Prostate gland (tissue), 2 donors: ENCODE results near the gene ITSN1. TPM values are rescaled to one million over a fixed set of nuclear protein-coding genes. Genes with fewer than 3 reads are reported as not detected.

Experiments used
- DNase-seq: peaks from one replicate; pipeline ENCODE4 v3.0.0-alpha.2; 2019; ENCODE audit warnings: low spot score
- H3K27ac ChIP-seq, 2 donors: fragments of 200-600 bp; sonication (generic); 2 replicates each; pipeline ENCODE4 v1.5.1; 2017 to 2019
- H3K27me3 ChIP-seq: fragments of 200-600 bp; sonication (generic); replicated peaks from 2 replicates; pipeline ENCODE4 v1.5.1; 2019; ENCODE audit not compliant: insufficient read depth
- H3K36me3 ChIP-seq, 2 donors: fragments of 200-600 bp; sonication (generic); 1 replicate in 1 of 2; 2 replicates in 1 of 2; pipeline versions ENCODE4 v1.5.1 to v1.8.1; 2017 to 2019
- H3K4me1 ChIP-seq: fragments of 200-600 bp; sonication (generic); replicated peaks from 2 replicates; pipeline ENCODE4 v1.5.1; 2019
- H3K4me3 ChIP-seq, 2 donors: fragments of 200-600 bp; sonication (generic); 2 replicates each; pipeline ENCODE4 v1.5.1; 2017 to 2019
- H3K9me3 ChIP-seq: fragments of 200-600 bp; sonication (generic); 2 replicates; pipeline ENCODE4 v1.5.1; 2017
- POLR2A ChIP-seq: fragments of 450-650 bp; IDR thresholded peaks from one replicate; pipeline ENCODE4 v1.6.1; 2016; ENCODE audit warnings: antibody characterized with exemption, mild to moderate bottlenecking
- POLR2AphosphoS5 ChIP-seq: sonication (generic); formaldehyde crosslinking; IDR thresholded peaks from one replicate; pipeline ENCODE4 v1.6.1; 2017; ENCODE audit warnings: antibody characterized with exemption
- WGBS: methylation state at CpG from one replicate; pipeline ENCODE4 v1.1.5; 2018; 5-methylcytosine and 5-hydroxymethylcytosine counted together
- intact Hi-C: fragments of 100-400 bp; cut with DNase I; formaldehyde crosslinking; loops from one replicate; pipeline ENCODE4 v1.14.2; 2022
- total RNA-seq, 2 donors: library from RNA; depleted of rRNA; stranded (reverse); fragments of >200 nt; gene quantifications; one replicate each; pipeline ENCODE4 v1.1.0, GENCODE V29; 2016
- TF ChIP-seq, protein P1 (sequence below), 4 experiments: fragments of 200-600 bp in 2 of 4; fragments of 450-650 bp in 2 of 4; sonication (generic) in 2 of 4; IDR thresholded peaks; 1 replicate in 3 of 4; 2 replicates in 1 of 4; pipeline ENCODE4 v1.5.1; 2016 to 2019; ENCODE audit warnings: antibody characterized with exemption in 4 of 4, mild to moderate bottlenecking in 2 of 4, moderate library complexity in 2 of 4

Gene ITSN1
- total RNA-seq, 2 donors from 2014 or later: 14.8 to 44.9 TPM

DNA sequence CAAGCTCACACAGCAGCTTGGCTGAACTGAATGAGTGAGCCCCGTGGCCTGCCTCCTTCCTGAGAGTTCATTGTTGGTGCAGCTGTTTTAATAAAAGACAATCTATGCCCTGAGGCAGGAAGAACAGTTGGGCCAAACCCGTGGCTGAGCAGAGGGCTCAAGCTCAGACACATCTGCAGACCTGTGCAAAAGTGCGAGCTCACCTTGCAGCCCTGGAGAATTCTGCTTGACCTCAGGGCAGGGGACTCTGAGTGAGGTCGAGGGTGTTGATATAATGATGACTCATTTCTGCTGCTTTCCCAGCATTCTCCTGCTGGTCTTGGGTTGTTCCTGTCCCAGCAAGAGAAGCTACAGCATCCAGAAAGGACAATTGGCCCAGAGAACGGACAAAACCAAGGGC is 212.3 kb downstream of the ITSN1 start:
- intact Hi-C loops: no loop called here
- no peak for DNase-seq
- Histone ChIP-seq H3K27me3 (no peaks in the 10 kb centered on the region), H3K9me3 (no peaks in the 10 kb centered on the region), H3K27ac (no peak overlapping the region), H3K4me3 (no peak overlapping the region), H3K36me3 (no peaks in the 10 kb centered on the region), H3K4me1 (no peaks in the 10 kb centered on the region)
- no peak for TF ChIP-seq POLR2AphosphoS5
- TF ChIP-seq POLR2A: no peak
- TF ChIP-seq, protein P1, sequence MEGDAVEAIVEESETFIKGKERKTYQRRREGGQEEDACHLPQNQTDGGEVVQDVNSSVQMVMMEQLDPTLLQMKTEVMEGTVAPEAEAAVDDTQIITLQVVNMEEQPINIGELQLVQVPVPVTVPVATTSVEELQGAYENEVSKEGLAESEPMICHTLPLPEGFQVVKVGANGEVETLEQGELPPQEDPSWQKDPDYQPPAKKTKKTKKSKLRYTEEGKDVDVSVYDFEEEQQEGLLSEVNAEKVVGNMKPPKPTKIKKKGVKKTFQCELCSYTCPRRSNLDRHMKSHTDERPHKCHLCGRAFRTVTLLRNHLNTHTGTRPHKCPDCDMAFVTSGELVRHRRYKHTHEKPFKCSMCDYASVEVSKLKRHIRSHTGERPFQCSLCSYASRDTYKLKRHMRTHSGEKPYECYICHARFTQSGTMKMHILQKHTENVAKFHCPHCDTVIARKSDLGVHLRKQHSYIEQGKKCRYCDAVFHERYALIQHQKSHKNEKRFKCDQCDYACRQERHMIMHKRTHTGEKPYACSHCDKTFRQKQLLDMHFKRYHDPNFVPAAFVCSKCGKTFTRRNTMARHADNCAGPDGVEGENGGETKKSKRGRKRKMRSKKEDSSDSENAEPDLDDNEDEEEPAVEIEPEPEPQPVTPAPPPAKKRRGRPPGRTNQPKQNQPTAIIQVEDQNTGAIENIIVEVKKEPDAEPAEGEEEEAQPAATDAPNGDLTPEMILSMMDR (IDR thresholded peaks at IDR 0.05): no peak
- 41% methylated on average over 5 of the region's 5 CpGs for WGBS

DNA sequence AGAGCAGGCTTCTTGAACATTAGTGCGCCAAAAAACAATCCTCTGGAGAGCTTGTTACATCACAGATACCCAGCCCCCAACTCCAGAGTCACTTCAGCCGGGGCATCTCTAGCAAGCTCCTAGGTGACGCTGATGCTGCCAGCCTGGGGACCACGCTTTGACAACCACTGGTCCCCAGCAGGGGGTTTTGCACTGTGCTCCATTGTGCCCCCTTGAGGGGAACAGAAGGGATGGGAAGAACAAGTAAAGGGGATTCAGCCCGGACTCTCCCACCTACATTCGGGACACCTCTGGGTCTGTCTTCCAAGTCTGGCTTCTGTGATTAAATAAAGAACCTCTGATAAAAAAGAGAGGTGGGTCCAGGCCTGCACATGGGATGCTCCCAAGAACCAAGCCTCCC is 212.9 kb downstream of the ITSN1 start:
- no peaks in the 10 kb centered on the region for H3K36me3 ChIP-seq
- WGBS: 94% methylated on average over 6 of the region's 6 CpGs
- H3K27ac ChIP-seq: no peak overlapping the region
- H3K27me3 ChIP-seq: no peaks in the 10 kb centered on the region
- H3K9me3 ChIP-seq: no peaks in the 10 kb centered on the region
- TF ChIP-seq POLR2AphosphoS5 (no peak), POLR2A (no peak)
- TF ChIP-seq, protein P1 (IDR thresholded peaks at IDR 0.05): no peak
- H3K4me1 ChIP-seq: no peaks in the 10 kb centered on the region
- no peak overlapping the region for H3K4me3 ChIP-seq
- DNase-seq: no peak
- intact Hi-C loops: no loop called here

DNA sequence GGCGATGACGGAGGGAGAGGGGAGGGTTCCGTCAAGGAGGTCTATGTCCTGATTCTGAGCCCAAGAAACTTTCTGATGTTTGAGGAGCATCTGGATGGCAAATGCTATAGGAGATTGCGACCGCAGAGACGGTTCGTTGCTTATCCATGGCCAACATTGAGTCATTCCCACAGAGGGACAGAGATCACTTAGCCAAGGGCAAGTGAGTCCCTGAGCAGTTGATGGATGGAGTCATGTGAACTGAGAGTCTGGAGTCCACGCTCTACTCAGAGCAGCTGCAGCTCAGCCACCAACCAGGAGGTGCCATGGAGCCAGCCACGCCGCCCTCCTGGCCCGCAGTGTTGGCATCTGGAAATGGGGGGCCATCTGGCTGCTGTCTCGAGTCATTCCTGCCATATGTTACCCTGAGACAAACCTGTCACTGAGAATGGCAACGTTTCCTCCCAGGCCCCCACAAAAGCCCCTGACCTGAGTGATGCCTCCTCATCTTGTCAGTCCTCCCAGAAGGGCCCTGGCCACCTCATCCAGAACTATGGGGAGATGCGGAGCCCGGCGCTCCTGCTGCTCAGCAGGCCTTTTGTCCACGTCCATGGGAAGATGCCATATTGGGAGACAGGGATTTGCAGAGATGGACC is 214.7 kb downstream of the ITSN1 start:
- H3K9me3 ChIP-seq: no peaks in the 10 kb centered on the region
- H3K36me3 ChIP-seq: no peaks in the 10 kb centered on the region
- intact Hi-C loops: no loop called here
- H3K4me1 ChIP-seq: no peaks in the 10 kb centered on the region
- no peaks in the 10 kb centered on the region for H3K27me3 ChIP-seq
- TF ChIP-seq, protein P1 (IDR thresholded peaks at IDR 0.05): no peak
- TF ChIP-seq POLR2AphosphoS5: no peak
- no peak for TF ChIP-seq POLR2A
- DNase-seq: no peak
- no peak overlapping the region for H3K4me3 ChIP-seq
- H3K27ac ChIP-seq: no peak overlapping the region
- 90% methylated on average over 17 of the region's 17 CpGs for WGBS

DNA sequence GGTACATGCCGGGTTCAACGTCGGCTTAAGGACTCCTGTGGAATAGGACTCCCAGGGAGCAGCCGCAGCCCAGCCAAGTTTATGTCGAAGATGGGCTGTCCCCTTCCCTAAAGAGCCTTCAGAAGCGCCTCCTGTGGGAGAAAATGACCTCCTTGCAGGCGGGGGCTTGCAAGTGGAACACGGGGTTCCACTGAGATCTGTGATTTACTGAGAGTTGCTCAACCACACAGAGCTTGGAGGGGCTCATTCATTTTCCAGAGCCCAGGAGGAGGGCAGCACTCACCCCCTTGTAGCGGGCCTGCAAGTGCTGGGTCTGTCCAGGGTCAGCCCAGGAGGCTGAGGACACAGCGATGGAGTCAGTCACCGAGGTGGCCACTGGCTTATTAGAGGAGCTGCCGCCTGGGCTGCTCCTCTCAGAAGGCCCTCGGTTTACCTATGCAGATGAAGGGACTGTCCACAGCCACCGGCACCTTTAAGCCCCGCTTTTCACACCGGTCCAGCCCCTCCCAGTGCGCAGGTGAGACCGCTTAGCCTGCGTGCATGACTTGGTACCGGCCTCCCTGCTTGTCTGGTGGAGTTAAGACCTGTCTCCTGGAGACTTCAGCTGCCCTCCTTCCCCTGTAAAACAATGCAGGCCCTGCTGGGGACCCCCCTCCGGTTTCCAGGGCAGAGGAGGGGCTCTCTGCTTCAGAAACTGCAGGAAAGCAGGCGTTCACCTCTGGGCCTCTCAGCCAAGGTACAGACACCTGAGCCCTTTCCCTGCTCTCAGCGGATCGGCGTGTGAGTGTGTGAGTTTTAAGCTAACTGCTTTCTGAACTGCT is 215.8 kb downstream of the ITSN1 start:
- Histone ChIP-seq H3K4me3 (no peak overlapping the region), H3K27ac (peak overlapping the region in 1 of 2 donors; percentile 13), H3K27me3 (no peaks in the 10 kb centered on the region), H3K36me3 (no peaks in the 10 kb centered on the region), H3K4me1 (no peaks in the 10 kb centered on the region), H3K9me3 (no peaks in the 10 kb centered on the region)
- no peak for DNase-seq
- no peak for TF ChIP-seq POLR2A
- TF ChIP-seq, protein P1 (IDR thresholded peaks at IDR 0.05): no peak
- no peak for TF ChIP-seq POLR2AphosphoS5
- intact Hi-C loops: no loop called here
- WGBS: 72% methylated on average over 25 of the region's 25 CpGs
